Measurements from ENCODE around the gene PHF5A.
"Not testable (repeated sequence)": the region's sequence is repeated elsewhere in the genome, so short reads cannot be mapped to it uniquely, and the experiment has no call there.

Gene PHF5A

DNA sequence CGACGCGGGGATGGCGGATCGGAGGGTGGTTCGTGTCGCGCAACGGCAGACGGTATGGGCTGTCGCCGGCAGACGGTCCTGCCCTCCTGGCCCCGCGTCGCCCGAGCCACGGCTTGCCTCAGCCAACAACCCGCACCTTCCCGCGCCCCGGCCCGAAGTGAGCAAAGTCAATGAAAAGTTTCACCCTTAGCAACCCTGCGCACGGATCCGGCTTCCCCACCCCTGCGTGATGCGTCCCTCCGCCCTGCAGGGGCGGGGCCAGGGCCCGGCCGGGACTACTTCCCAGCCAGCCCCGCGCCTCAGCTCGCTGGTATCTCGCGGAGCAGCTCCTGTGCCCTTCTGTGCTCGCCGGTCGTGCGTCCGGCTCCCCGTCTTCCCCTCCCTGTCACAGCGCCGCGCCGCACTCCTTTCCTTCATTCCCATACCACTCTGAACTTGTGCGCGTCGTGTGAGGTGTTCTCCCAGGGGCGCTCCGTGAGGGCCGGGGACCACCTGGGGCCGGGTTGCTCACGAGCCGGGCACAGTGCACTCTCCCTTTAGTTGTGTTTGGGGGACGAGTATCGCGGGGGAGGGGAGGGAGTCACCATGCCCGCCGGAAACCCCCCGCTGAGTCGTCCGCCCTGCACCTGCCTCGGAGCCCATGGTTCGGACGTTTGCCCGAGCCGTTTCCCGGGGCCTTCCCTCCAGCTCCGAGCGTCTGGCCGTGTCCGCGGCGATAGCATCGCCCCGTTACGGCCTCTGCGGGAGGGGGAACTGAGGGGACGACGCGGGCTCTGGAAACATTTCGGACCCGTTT lies 21.7 kb downstream of the PHF5A start, which contains the start of gene TOB2:
TOB2 (minus strand) TSS at position 163 of the 796 bp plus-strand sequence. CDS start 9,456 bp downstream, outside the sequence.
- TF ChIP-seq, protein P1, sequence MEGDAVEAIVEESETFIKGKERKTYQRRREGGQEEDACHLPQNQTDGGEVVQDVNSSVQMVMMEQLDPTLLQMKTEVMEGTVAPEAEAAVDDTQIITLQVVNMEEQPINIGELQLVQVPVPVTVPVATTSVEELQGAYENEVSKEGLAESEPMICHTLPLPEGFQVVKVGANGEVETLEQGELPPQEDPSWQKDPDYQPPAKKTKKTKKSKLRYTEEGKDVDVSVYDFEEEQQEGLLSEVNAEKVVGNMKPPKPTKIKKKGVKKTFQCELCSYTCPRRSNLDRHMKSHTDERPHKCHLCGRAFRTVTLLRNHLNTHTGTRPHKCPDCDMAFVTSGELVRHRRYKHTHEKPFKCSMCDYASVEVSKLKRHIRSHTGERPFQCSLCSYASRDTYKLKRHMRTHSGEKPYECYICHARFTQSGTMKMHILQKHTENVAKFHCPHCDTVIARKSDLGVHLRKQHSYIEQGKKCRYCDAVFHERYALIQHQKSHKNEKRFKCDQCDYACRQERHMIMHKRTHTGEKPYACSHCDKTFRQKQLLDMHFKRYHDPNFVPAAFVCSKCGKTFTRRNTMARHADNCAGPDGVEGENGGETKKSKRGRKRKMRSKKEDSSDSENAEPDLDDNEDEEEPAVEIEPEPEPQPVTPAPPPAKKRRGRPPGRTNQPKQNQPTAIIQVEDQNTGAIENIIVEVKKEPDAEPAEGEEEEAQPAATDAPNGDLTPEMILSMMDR (IDR thresholded peaks at IDR 0.05; ENCODE audit: borderline replicate concordance, insufficient read depth, low read depth, low read length), result no peak
- H3K4me3 ChIP-seq (ENCODE audit: low read depth, low read length), result peak within 1 kb of the TSS; percentile 99

DNA sequence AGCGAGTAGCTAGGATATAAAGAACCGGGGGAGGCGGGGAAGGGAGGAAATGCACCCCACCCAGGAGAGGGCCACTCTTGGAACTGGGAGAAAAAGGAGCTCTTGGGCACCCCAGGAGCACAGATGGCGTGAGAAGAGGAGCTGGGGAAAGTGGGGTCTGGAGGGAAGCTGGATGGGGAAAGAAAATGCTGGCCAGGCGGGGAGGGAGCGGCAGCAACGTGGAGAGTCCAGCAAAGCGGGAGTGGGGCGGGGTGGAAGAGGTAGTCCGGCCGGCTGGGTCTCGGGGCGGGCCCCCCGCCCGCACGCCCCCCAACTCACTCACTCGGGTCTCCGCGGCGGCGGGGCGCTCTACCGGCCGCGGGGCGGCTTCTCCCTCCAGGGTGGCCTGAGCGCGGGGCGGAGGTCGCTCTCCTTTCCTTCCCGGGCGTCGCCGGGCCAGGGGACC lies 22.4 kb downstream of the PHF5A start:
- TF ChIP-seq, protein P1 (IDR thresholded peaks at IDR 0.05; ENCODE audit: borderline replicate concordance, insufficient read depth, low read depth, low read length), result no peak
- peak overlapping the region; percentile 99 for H3K4me3 ChIP-seq (ENCODE audit: low read depth, low read length)

DNA sequence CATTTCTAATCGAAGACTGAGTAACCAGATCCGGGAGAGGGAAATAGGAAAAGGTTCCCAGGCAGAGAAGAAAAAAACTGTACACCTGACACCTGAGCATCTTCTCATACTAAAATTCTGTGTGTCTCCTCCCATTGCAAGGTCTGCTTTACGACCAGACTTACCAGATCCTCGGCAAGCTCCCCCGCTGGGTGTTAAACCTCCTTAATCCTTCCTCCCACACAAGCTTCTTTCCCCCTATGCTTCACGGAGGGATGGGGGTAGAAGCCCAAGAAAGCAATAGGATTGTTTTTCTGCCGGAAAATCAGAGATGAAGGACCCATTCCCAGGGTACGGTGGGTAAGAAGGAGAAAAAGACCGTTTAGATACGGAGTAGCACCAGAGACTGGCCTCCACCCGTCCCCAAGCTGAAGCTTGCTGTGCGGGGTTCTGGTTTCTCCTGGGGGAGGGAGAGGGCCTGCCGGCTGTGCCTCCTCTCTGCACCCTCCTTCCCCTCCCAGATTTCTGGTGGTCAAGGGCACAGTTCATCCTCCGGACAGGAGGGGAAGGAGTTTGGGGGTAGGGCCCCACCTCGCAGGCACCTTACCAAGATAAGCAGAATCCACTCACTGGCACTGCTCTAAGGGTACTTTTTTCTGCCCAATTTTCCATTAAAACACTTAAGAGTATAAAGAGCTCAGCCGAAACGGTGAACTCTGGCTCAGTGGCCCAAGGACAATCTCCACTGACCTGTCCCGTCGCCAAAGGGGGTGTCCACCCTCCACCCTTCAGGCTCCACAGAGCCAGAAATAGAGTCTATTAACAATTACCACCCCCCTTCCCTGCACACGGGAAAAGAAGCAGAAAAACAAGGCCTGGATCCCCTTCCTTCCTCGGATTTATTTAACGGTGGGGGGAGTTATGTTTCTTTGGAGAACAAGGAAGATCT lies 23.1 kb downstream of the PHF5A start:
- TF ChIP-seq, protein P1 (IDR thresholded peaks at IDR 0.05; ENCODE audit: borderline replicate concordance, insufficient read depth, low read depth, low read length), result no peak
- peak overlapping the region; percentile 99 for H3K4me3 ChIP-seq (ENCODE audit: low read depth, low read length)

DNA sequence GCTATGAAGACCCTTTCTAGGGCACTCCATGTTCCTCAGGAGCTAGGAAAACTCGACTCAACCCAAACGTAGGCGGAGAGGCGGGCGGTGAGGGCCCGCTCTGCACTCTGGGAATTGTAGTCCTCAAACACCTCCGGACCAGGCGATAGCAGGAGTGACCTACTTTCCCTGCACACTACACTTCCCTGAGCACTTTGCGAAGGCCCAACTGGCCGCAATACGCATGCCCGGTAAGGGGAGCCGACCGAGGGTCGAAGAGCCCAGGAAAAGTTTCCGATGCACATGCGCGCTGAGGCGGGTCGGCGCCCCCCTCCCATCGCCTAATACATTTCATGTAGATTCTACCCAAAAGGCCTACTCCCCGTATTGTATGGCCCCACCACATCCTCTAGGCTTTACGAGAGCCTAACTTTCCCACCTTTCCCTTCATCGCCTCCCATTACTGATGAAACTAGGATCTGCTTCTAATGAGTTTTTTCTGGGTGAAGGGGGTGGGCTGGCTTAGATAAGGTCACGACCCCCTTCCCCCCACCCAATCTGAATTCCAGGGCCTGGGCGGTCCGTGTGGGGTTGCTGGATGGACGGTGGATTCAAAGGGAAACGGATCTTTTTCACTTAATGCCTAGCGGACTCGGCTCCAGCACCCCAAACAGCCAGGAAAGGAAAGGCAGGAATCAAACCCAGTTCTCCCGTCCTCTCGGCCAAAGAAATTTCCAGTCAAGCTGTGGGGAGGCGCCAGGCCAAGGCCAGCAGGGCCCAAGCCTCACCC lies 23.9 kb downstream of the PHF5A start:
- peak overlapping the region; percentile 99 for H3K4me3 ChIP-seq (ENCODE audit: low read depth, low read length)
- TF ChIP-seq, protein P1 (IDR thresholded peaks at IDR 0.05; ENCODE audit: borderline replicate concordance, insufficient read depth, low read depth, low read length), result no peak

DNA sequence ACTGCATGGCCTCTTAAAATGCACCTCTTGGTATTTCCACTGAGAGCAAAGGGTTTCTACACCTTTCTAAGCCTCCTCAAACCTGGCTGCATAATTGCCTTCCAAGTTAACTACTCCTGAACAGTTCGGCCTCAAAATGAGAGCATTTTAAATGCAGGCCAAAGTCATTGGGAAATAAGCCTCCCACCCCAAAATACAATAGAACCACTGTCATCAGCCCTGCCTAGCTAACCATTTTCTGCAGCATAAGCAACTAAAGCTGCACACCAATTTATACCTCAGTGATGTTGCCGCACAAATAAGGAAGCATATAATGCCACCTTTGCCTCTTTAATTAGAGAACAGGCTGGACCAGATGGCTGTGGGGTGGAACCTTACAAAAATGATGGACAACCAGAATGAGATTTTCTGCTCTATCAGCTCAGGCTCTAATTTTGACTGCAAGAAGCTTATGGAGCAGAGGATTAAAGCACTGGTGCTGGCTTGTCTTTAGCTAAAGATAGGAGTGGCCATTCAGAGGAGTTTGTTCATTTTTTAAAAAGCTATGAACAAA lies 26.2 kb downstream of the PHF5A start:
- no peak overlapping the region for H3K4me3 ChIP-seq (ENCODE audit: low read depth, low read length)
- TF ChIP-seq, protein P1 (IDR thresholded peaks at IDR 0.05; ENCODE audit: borderline replicate concordance, insufficient read depth, low read depth, low read length), result no peak

DNA sequence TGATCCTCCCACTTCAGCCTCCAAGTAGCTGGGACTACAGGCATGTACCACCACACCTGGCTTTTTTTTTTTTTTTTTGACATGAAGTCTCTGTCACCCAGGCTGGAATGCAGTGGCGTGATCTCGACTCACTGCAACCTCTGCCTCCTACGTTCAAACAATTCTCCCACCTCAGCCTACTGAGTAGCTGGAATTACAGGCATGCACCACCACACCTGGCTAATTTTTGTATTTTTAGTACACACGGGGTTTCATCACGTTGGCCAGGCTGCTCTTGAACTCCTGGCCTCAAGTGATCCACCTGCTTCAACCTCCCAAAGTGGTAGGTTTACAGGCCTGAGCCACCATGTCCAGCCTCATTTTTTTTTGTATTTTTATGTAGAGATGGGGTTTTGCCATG lies 28.0 kb downstream of the PHF5A start:
- not testable (repeated sequence) for H3K4me3 ChIP-seq (ENCODE audit: low read depth, low read length)
